Measurements from ENCODE around the gene DNTT.

The DNTT gene

GRCh38 chr10:96276426-96276825, 27.8 kb upstream of the DNTT start:
- H3K27ac ChIP-seq (ENCODE audit: low read length): no peak overlapping the region
- H3K4me1 ChIP-seq (ENCODE audit: low read length): peaks cover 55% of the 10 kb centered on the region
- no peak overlapping the region for H3K9ac ChIP-seq (ENCODE audit: low read length)
- no peak for TF ChIP-seq EZH2phosphoT487 (IDR thresholded peaks at IDR 0.05; ENCODE audit: low read depth)
- no peak for TF ChIP-seq CTCF (IDR thresholded peaks at IDR 0.05; ENCODE audit: low read depth, low read length)
- no peak overlapping the region for H2AFZ ChIP-seq (ENCODE audit: low read depth, low read length)
- no peak overlapping the region for H3K4me3 ChIP-seq (ENCODE audit: low read length)
- no peaks in the 10 kb centered on the region for H4K20me1 ChIP-seq (ENCODE audit: insufficient read depth, low read length)
- H3K4me2 ChIP-seq (ENCODE audit: low read length): no peak overlapping the region
- H3K27me3 ChIP-seq (ENCODE audit: low read depth, low read length): no peaks in the 10 kb centered on the region
- H3K36me3 ChIP-seq (replicated peaks; ENCODE audit: low read depth, low read length): no peaks in the 10 kb centered on the region
- H3K79me2 ChIP-seq (ENCODE audit: low read length): peaks cover 15% of the 10 kb centered on the region
- H3K9me3 ChIP-seq (ENCODE audit: insufficient read depth, low read length): no peaks in the 10 kb centered on the region

DNA sequence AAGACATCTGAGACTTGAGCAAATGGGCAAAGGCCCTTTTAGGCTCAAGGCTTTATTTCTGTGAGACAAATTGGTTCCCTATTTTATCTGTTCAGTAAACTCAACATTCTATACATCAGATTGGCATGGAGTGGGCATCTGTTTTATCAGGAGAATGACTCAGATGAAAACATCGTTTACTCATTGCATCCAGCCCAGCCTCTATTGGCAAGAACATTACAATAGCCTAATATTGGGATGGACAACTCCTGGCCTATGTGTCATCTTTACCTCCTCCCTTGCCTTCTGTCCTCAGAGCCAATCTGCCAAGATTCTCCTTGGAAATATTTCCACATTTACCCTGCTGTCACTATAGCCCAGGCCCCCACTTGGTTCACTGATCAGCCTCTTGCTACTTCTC, 27.4 kb upstream of the DNTT start:
- H3K36me3 ChIP-seq (replicated peaks; ENCODE audit: low read depth, low read length): no peaks in the 10 kb centered on the region
- no peak overlapping the region for H3K27ac ChIP-seq (ENCODE audit: low read length)
- H3K9ac ChIP-seq (ENCODE audit: low read length): no peak overlapping the region
- no peaks in the 10 kb centered on the region for H3K27me3 ChIP-seq (ENCODE audit: low read depth, low read length)
- peaks cover 12% of the 10 kb centered on the region for H3K79me2 ChIP-seq (ENCODE audit: low read length)
- H3K9me3 ChIP-seq (ENCODE audit: insufficient read depth, low read length): no peaks in the 10 kb centered on the region
- H3K4me2 ChIP-seq (ENCODE audit: low read length): no peak overlapping the region
- H4K20me1 ChIP-seq (ENCODE audit: insufficient read depth, low read length): no peaks in the 10 kb centered on the region
- H3K4me3 ChIP-seq (ENCODE audit: low read length): no peak overlapping the region
- no peak overlapping the region for H2AFZ ChIP-seq (ENCODE audit: low read depth, low read length)
- TF ChIP-seq CTCF (IDR thresholded peaks at IDR 0.05; ENCODE audit: low read depth, low read length) (no peak), EZH2phosphoT487 (IDR thresholded peaks at IDR 0.05; ENCODE audit: low read depth) (no peak)
- H3K4me1 ChIP-seq (ENCODE audit: low read length): peaks cover 52% of the 10 kb centered on the region

DNA sequence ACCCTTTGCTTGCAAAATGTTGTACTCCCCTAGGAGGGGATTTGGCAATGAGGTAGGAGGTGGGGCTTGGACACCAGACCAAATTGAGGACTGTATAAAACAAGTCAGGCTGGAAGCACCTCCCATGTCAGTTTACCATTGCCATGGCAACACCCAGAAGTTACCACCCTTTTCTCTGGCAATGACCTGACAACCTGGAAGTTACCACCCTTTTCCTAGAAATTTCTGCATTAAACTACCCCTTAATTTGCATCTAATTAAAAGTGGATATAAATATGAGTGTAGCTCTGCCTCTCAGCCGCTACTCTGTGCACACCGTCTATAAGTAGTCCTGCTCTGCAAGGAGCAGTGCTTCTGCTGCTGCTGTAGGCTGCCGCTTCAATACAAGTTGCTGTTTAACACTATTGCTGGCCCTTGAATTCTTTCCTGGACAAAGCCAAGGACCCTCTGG, 25.0 kb upstream of the DNTT start:
- Histone ChIP-seq H3K9me3 (ENCODE audit: insufficient read depth, low read length) (no peaks in the 10 kb centered on the region), H3K4me1 (ENCODE audit: low read length) (peaks cover 33% of the 10 kb centered on the region), H3K4me2 (ENCODE audit: low read length) (no peak overlapping the region), H3K27me3 (ENCODE audit: low read depth, low read length) (no peaks in the 10 kb centered on the region), H3K36me3 (replicated peaks; ENCODE audit: low read depth, low read length) (no peaks in the 10 kb centered on the region), H2AFZ (ENCODE audit: low read depth, low read length) (no peak overlapping the region), H3K27ac (ENCODE audit: low read length) (no peak overlapping the region), H4K20me1 (ENCODE audit: insufficient read depth, low read length) (no peaks in the 10 kb centered on the region), H3K79me2 (ENCODE audit: low read length) (no peaks in the 10 kb centered on the region), H3K4me3 (ENCODE audit: low read length) (no peak overlapping the region), H3K9ac (ENCODE audit: low read length) (no peak overlapping the region)
- no peak for TF ChIP-seq EZH2phosphoT487 (IDR thresholded peaks at IDR 0.05; ENCODE audit: low read depth)
- no peak for TF ChIP-seq CTCF (IDR thresholded peaks at IDR 0.05; ENCODE audit: low read depth, low read length)

- TF ChIP-seq EZH2phosphoT487 (IDR thresholded peaks at IDR 0.05; ENCODE audit: low read depth): no peak
- TF ChIP-seq CTCF (IDR thresholded peaks at IDR 0.05; ENCODE audit: low read depth, low read length): no peak
- Histone ChIP-seq H3K27ac (ENCODE audit: low read length) (no peak overlapping the region), H3K9me3 (ENCODE audit: insufficient read depth, low read length) (no peaks in the 10 kb centered on the region), H2AFZ (ENCODE audit: low read depth, low read length) (no peak overlapping the region), H3K27me3 (ENCODE audit: low read depth, low read length) (no peaks in the 10 kb centered on the region), H3K4me1 (ENCODE audit: low read length) (peaks cover 35% of the 10 kb centered on the region), H3K4me2 (ENCODE audit: low read length) (no peak overlapping the region), H3K36me3 (replicated peaks; ENCODE audit: low read depth, low read length) (no peaks in the 10 kb centered on the region), H3K9ac (ENCODE audit: low read length) (no peak overlapping the region), H4K20me1 (ENCODE audit: insufficient read depth, low read length) (no peaks in the 10 kb centered on the region), H3K4me3 (ENCODE audit: low read length) (no peak overlapping the region), H3K79me2 (ENCODE audit: low read length) (peaks cover 9% of the 10 kb centered on the region)
These were observed 23.4 kb upstream of the DNTT start for GRCh38 chr10:96280859-96281258.
